Astrocyte (in vitro differentiated cells and primary cell): ENCODE data around the gene DDX27.

ENCODE experiments used
- EZH2 ChIP-seq: IDR thresholded peaks from 2 replicates; pipeline ENCODE4 v1.6.1; 2012; ENCODE audit warnings: mild to moderate bottlenecking, low read length, inconsistent platforms; ENCODE audit not compliant: insufficient read depth
- TF ChIP-seq, protein P1 (sequence below): IDR thresholded peaks from 2 replicates; pipeline ENCODE4 v1.5.1; 2011; ENCODE audit warnings: low read depth, mild to moderate bottlenecking, inconsistent platforms, low read length, moderate library complexity; ENCODE audit not compliant: insufficient read depth

DNA sequence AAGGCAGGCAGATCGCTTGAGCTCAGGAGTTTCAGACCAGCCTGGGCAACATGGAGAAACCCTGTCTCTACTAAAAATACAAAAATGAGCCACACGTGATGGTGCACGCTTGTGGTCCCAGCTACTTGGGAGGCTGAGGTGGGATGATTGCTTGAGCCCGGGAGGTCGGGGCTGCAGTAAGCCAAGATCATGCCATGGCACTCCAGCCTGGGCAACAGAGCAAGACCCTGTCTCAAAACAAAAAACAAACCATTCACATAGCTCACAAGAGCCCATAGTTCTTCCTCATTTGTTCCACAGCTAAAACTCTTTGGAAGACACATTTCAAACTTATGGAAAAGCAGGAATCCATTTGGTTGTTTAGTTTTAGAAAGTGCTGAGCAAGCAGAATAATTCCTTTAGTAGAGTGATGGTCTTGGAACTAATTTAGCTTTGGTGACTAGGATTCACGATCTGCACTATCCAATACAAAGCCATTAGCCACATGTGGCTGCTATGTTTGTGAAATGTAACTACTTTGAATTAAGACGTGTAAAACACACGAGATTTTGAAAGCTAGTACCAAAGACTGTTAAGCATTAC is 54.6 kb downstream of the DDX27 start:
- TF ChIP-seq, protein P1, sequence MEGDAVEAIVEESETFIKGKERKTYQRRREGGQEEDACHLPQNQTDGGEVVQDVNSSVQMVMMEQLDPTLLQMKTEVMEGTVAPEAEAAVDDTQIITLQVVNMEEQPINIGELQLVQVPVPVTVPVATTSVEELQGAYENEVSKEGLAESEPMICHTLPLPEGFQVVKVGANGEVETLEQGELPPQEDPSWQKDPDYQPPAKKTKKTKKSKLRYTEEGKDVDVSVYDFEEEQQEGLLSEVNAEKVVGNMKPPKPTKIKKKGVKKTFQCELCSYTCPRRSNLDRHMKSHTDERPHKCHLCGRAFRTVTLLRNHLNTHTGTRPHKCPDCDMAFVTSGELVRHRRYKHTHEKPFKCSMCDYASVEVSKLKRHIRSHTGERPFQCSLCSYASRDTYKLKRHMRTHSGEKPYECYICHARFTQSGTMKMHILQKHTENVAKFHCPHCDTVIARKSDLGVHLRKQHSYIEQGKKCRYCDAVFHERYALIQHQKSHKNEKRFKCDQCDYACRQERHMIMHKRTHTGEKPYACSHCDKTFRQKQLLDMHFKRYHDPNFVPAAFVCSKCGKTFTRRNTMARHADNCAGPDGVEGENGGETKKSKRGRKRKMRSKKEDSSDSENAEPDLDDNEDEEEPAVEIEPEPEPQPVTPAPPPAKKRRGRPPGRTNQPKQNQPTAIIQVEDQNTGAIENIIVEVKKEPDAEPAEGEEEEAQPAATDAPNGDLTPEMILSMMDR = no peak
- no peak for TF ChIP-seq EZH2
